ENCODE measurements around the gene SIM1.

- no peak for TF ChIP-seq CTCF (IDR thresholded peaks at IDR 0.05; ENCODE audit: borderline replicate concordance, extremely low read depth, low read length, poor library complexity, severe bottlenecking)
- TF ChIP-seq EZH2 (IDR thresholded peaks at IDR 0.05; ENCODE audit: borderline replicate concordance, low read depth, low read length, severe bottlenecking) = no peak
Measured at GRCh38 chr6:100452998-100453397, 11.7 kb downstream of the SIM1 start.

All from DND-41 (cell line).